Testis (tissue), 3 donors: ENCODE data around the gene OVOL1. TPM values are rescaled to one million over a fixed set of nuclear protein-coding genes. Genes with fewer than 3 reads are reported as not detected.

Experiments
- DNase-seq: peaks from one replicate; pipeline ENCODE4 v3.0.0-alpha.2; 2019
- H3K27ac ChIP-seq, 2 donors: fragments of 200-600 bp; sonication (generic); one replicate each; pipeline ENCODE4 v1.5.1; 2019
- H3K27me3 ChIP-seq: fragments of 200-600 bp; sonication (generic); one replicate; pipeline ENCODE4 v1.5.1; 2019
- H3K36me3 ChIP-seq: fragments of 200-600 bp; sonication (generic); one replicate; pipeline ENCODE4 v1.5.1; 2017; ENCODE audit warnings: low read depth; ENCODE audit errors: missing control alignments
- H3K4me1 ChIP-seq: fragments of 200-600 bp; sonication (generic); one replicate; pipeline ENCODE4 v1.5.1; 2019
- H3K4me3 ChIP-seq, 2 donors: fragments of 200-600 bp; sonication (generic); one replicate each; pipeline ENCODE4 v1.5.1; 2017 to 2019
- H3K9me3 ChIP-seq: fragments of 200-600 bp; sonication (generic); one replicate; pipeline ENCODE4 v1.5.1; 2017
- CTCF ChIP-seq, 3 experiments: fragments of 450-650 bp in 2 of 3; fragments of 200-600 bp in 1 of 3; sonication (generic) in 1 of 3; IDR thresholded peaks; one replicate each; pipeline ENCODE4 v1.5.1; 2016 to 2019; ENCODE audit warnings: antibody characterized with exemption in 3 of 3, mild to moderate bottlenecking in 2 of 3, moderate library complexity in 1 of 3
- POLR2A ChIP-seq: fragments of 450-650 bp; IDR thresholded peaks from one replicate; pipeline ENCODE4 v1.6.1; 2017; ENCODE audit warnings: antibody characterized with exemption, mild to moderate bottlenecking, moderate library complexity
- WGBS, 2 donors: methylation state at CpG; one replicate each; pipeline ENCODE4 v1.1.5; 2018; 5-methylcytosine and 5-hydroxymethylcytosine counted together
- intact Hi-C: fragments of 100-400 bp; cut with DNase I; formaldehyde crosslinking; loops from one replicate; pipeline ENCODE4 v1.15.1; 2023; ENCODE audit warnings: low total_unique reads
- polyA plus RNA-seq: library from polyadenylated mRNA; stranded (reverse); fragments of 350-450 nt; fragmentation: Illumina TruSeq; extraction: RNeasy Lipid Tissue Mini Kit (QIAGEN cat#74804); gene quantifications from one replicate; pipeline ENCODE4 v1.2.3, GENCODE V29; 2014; ENCODE audit warnings: low read depth, low replicate concordance; ENCODE audit not compliant: insufficient read depth
- total RNA-seq, 2 donors: library from RNA; depleted of rRNA; stranded (reverse); fragments of >200 nt; gene quantifications; one replicate each; pipeline ENCODE4 v1.2.3, GENCODE V29; 2016

OVOL1 gene
- total and polyA plus RNA-seq, 3 donors from 2014 or later = 27.6 to 72.4 (median 33.9) TPM

- H3K27me3 ChIP-seq = no peaks in the 10 kb centered on the region
- H3K4me3 ChIP-seq = no peak overlapping the region
- no peak for DNase-seq
- TF ChIP-seq CTCF (IDR thresholded peaks at IDR 0.05) (no peak), POLR2A (no peak)
- H3K36me3 ChIP-seq = no peaks in the 10 kb centered on the region
- no peaks in the 10 kb centered on the region for H3K4me1 ChIP-seq
- intact Hi-C loops = no loop called here
- H3K27ac ChIP-seq = no peak overlapping the region
- WGBS, 2 donors = 81 to 84% methylated on average over 6 of the region's 6 CpGs
- H3K9me3 ChIP-seq = no peaks in the 10 kb centered on the region
Observed at GRCh38 chr11:65771589-65772112, 15.2 kb upstream of the OVOL1 start.

GRCh38 chr11:65773784-65774411, 13.0 kb upstream of the OVOL1 start:
- intact Hi-C loops = no loop called here
- no peaks in the 10 kb centered on the region for H3K36me3 ChIP-seq
- H3K27ac ChIP-seq = no peak overlapping the region
- no peak for DNase-seq
- TF ChIP-seq POLR2A (no peak), CTCF (IDR thresholded peaks at IDR 0.05) (no peak)
- WGBS, 2 donors = 71 to 75% methylated on average over 8 of the region's 8 CpGs
- H3K27me3 ChIP-seq = no peaks in the 10 kb centered on the region
- no peaks in the 10 kb centered on the region for H3K4me1 ChIP-seq
- H3K9me3 ChIP-seq = no peaks in the 10 kb centered on the region
- H3K4me3 ChIP-seq = no peak overlapping the region

GRCh38 chr11:65774525-65775306, 12.1 kb upstream of the OVOL1 start:
- intact Hi-C loops = no loop called here
- Histone ChIP-seq H3K27me3 (no peaks in the 10 kb centered on the region), H3K36me3 (no peaks in the 10 kb centered on the region), H3K4me1 (no peaks in the 10 kb centered on the region), H3K4me3 (no peak overlapping the region), H3K9me3 (no peaks in the 10 kb centered on the region), H3K27ac (no peak overlapping the region)
- no peak for TF ChIP-seq CTCF (IDR thresholded peaks at IDR 0.05)
- TF ChIP-seq POLR2A = no peak
- no peak for DNase-seq
- 86 to 93% methylated on average over 9 of the region's 9 CpGs for WGBS, 2 donors

GRCh38 chr11:65776196-65776595, 10.7 kb upstream of the OVOL1 start:
- H3K27me3 ChIP-seq = no peaks in the 10 kb centered on the region
- no peaks in the 10 kb centered on the region for H3K36me3 ChIP-seq
- intact Hi-C loops = no loop called here
- no peaks in the 10 kb centered on the region for H3K4me1 ChIP-seq
- no peaks in the 10 kb centered on the region for H3K9me3 ChIP-seq
- WGBS, 2 donors = 70 to 89% methylated on average over 2 to 8 of the region's 8 CpGs
- no peak overlapping the region for H3K4me3 ChIP-seq
- H3K27ac ChIP-seq = no peak overlapping the region
- DNase-seq = no peak
- TF ChIP-seq CTCF (IDR thresholded peaks at IDR 0.05) (no peak), POLR2A (no peak)
